ENCODE measurements around the gene SPCS2. TPM values are rescaled to one million over a fixed set of nuclear protein-coding genes. Genes with fewer than 3 reads are reported as not detected.

SPCS2 gene
- total and polyA plus RNA-seq, 4 donors, result 32.4 to 186 (median 59.6) TPM

- Histone ChIP-seq H3K9me3 (ENCODE audit: control insufficient read depth in 4 of 4, low read length in 3 of 4) (no peaks in the 10 kb centered on the region), H3K4me1 (ENCODE audit: control insufficient read depth in 4 of 4, insufficient read depth in 4 of 4, low read length in 3 of 4) (no peaks in the 10 kb centered on the region), H3K9ac (ENCODE audit: low read depth in 1 of 2, low read length in 2 of 2) (no peak overlapping the region), H3K36me3 (ENCODE audit: control insufficient read depth in 4 of 4, insufficient read depth in 3 of 4, low read depth in 1 of 4, low read length in 3 of 4) (peaks cover 4 to 20% (median 16%) of the 10 kb centered on the region in 4 donors), H3K27ac (ENCODE audit: low read depth in 1 of 2, low read length in 2 of 2) (no peak overlapping the region), H3K4me3 (ENCODE audit: low read depth in 1 of 3, low read length in 3 of 3) (no peak overlapping the region), H3K27me3 (ENCODE audit: control insufficient read depth in 4 of 4, insufficient read depth in 4 of 4, low read length in 3 of 4) (no peaks in the 10 kb centered on the region)
- TF ChIP-seq REST (IDR thresholded peaks at IDR 0.05) (no peak), HNF4A (conservative IDR thresholded peaks at IDR 0.05) (no peak), SP1 (IDR thresholded peaks at IDR 0.05) (no peak), MAX (IDR thresholded peaks at IDR 0.05) (no peak), GABPA (IDR thresholded peaks at IDR 0.05 in 1 of 2, conservative IDR thresholded peaks at IDR 0.05 in 1 of 2) (no peak), RXRA (IDR thresholded peaks at IDR 0.05) (no peak), CTCF (IDR thresholded peaks at IDR 0.05; ENCODE audit: low read depth, low read length, missing input control) (no peak), FOXA2 (IDR thresholded peaks at IDR 0.05) (no peak), ZBTB33 (IDR thresholded peaks at IDR 0.05) (no peak), RAD21 (IDR thresholded peaks at IDR 0.05) (no peak), NR2F2 (IDR thresholded peaks at IDR 0.05) (no peak), JUND (IDR thresholded peaks at IDR 0.05) (no peak), HNF4G (IDR thresholded peaks at IDR 0.05) (no peak), TAF1 (conservative IDR thresholded peaks at IDR 0.05) (no peak), ATF3 (IDR thresholded peaks at IDR 0.05) (no peak)
- DNase-seq (ENCODE audit: low spot score), result no peak
- WGBS, result 51% methylated on average over 2 of the region's 2 CpGs
These were observed 13.0 kb upstream of the SPCS2 start for GRCh38 chr11:74936087-74936486.

GRCh38 chr11:74936976-74937375 lies 12.1 kb upstream of the SPCS2 start:
- 87% methylated on average over 5 of the region's 5 CpGs for WGBS
- no peaks in the 10 kb centered on the region for H3K4me1 ChIP-seq (ENCODE audit: control insufficient read depth in 4 of 4, insufficient read depth in 4 of 4, low read length in 3 of 4)
- H3K4me3 ChIP-seq (ENCODE audit: low read depth in 1 of 3, low read length in 3 of 3), result no peak overlapping the region
- no peak overlapping the region for H3K9ac ChIP-seq (ENCODE audit: low read depth in 1 of 2, low read length in 2 of 2)
- H3K9me3 ChIP-seq (ENCODE audit: control insufficient read depth in 4 of 4, low read length in 3 of 4), result no peaks in the 10 kb centered on the region
- H3K36me3 ChIP-seq (ENCODE audit: control insufficient read depth in 4 of 4, insufficient read depth in 3 of 4, low read depth in 1 of 4, low read length in 3 of 4), result peaks cover 5 to 20% (median 16%) of the 10 kb centered on the region in 4 donors
- DNase-seq (ENCODE audit: low spot score), result no peak
- TF ChIP-seq NR2F2 (IDR thresholded peaks at IDR 0.05) (no peak), ATF3 (IDR thresholded peaks at IDR 0.05) (no peak), HNF4A (conservative IDR thresholded peaks at IDR 0.05) (no peak), ZBTB33 (IDR thresholded peaks at IDR 0.05) (no peak), TAF1 (conservative IDR thresholded peaks at IDR 0.05) (no peak), CTCF (IDR thresholded peaks at IDR 0.05; ENCODE audit: low read depth, low read length, missing input control) (no peak), JUND (IDR thresholded peaks at IDR 0.05) (no peak), RAD21 (IDR thresholded peaks at IDR 0.05) (no peak)
- H3K27me3 ChIP-seq (ENCODE audit: control insufficient read depth in 4 of 4, insufficient read depth in 4 of 4, low read length in 3 of 4), result no peaks in the 10 kb centered on the region
- H3K27ac ChIP-seq (ENCODE audit: low read depth in 1 of 2, low read length in 2 of 2), result no peak overlapping the region
